Smooth muscle cell of the brain vasculature (primary cell): ENCODE data around the gene ATG7.
"Not testable (repeated sequence)": the region's sequence is repeated elsewhere in the genome, so short reads cannot be mapped to it uniquely, and the experiment has no call there.

ENCODE experiments used
- DNase-seq: peaks from one replicate; pipeline ENCODE4 v3.0.0-alpha.2; 2012; ENCODE audit warnings: low read depth, low spot score

ATG7 gene

GRCh38 chr3:11591391-11592282 is 319.4 kb downstream of the ATG7 start:
- no peak for DNase-seq

GRCh38 chr3:11592445-11593298 is 320.5 kb downstream of the ATG7 start:
- DNase-seq = no peak

GRCh38 chr3:11593318-11594034 is 321.3 kb downstream of the ATG7 start:
- no peak for DNase-seq

- DNase-seq = not testable (repeated sequence)
Observed at GRCh38 chr3:11595024-11595423, 322.8 kb downstream of the ATG7 start.

GRCh38 chr3:11596387-11596786 is 324.2 kb downstream of the ATG7 start:
- no peak for DNase-seq

- DNase-seq = peak; percentile 80
Observed at GRCh38 chr3:11600501-11601282, 328.5 kb downstream of the ATG7 start.

GRCh38 chr3:11601446-11602238 is 329.4 kb downstream of the ATG7 start:
- DNase-seq = no peak

- no peak for DNase-seq
Observed at GRCh38 chr3:11602239-11602840, 330.1 kb downstream of the ATG7 start.

- no peak for DNase-seq
Observed at GRCh38 chr3:11602886-11603527, 330.8 kb downstream of the ATG7 start.

GRCh38 chr3:11603628-11604027 is 331.4 kb downstream of the ATG7 start:
- no peak for DNase-seq

- no peak for DNase-seq
Observed at GRCh38 chr3:11604139-11604892, 332.1 kb downstream of the ATG7 start.

- DNase-seq = no peak
Observed at GRCh38 chr3:11605398-11605797, 333.2 kb downstream of the ATG7 start.

- DNase-seq = no peak
Observed at GRCh38 chr3:11606090-11606784, 334.0 kb downstream of the ATG7 start.

GRCh38 chr3:11606865-11607440 is 334.8 kb downstream of the ATG7 start:
- DNase-seq = no peak
